ENCODE measurements around the gene ADK.

ADK gene

GRCh38 chr10:74634995-74635536 lies 484.0 kb downstream of the ADK start:
- DNase-seq = peak; percentile 11

- no peak for DNase-seq
Measured at GRCh38 chr10:74635655-74636054, 484.6 kb downstream of the ADK start.

GRCh38 chr10:74637685-74638084 lies 486.7 kb downstream of the ADK start:
- DNase-seq = no peak

GRCh38 chr10:74640134-74640921 lies 489.3 kb downstream of the ADK start:
- peak; percentile 54 for DNase-seq

- DNase-seq = no peak
Measured at GRCh38 chr10:74641659-74642058, 490.6 kb downstream of the ADK start.

- DNase-seq = no peak
Measured at GRCh38 chr10:74642901-74643595, 492.0 kb downstream of the ADK start.

- no peak for DNase-seq
Measured at GRCh38 chr10:74643596-74643975, 492.6 kb downstream of the ADK start.

- no peak for DNase-seq
Measured at GRCh38 chr10:74644738-74645137, 493.7 kb downstream of the ADK start.

- DNase-seq = peak; percentile 15
Measured at GRCh38 chr10:74645692-74646091, 494.7 kb downstream of the ADK start.

- DNase-seq = no peak
Measured at GRCh38 chr10:74650613-74651012, 499.6 kb downstream of the ADK start.

GRCh38 chr10:74651565-74651964 lies 500.5 kb downstream of the ADK start:
- DNase-seq = no peak

GRCh38 chr10:74652664-74653063 lies 501.6 kb downstream of the ADK start:
- DNase-seq = no peak

- no peak for DNase-seq
Measured at GRCh38 chr10:74658511-74658910, 507.5 kb downstream of the ADK start.

- DNase-seq = no peak
Measured at GRCh38 chr10:74662635-74663034, 511.6 kb downstream of the ADK start.

- DNase-seq = no peak
Measured at GRCh38 chr10:74669210-74669609, 518.2 kb downstream of the ADK start.

GRCh38 chr10:74671716-74672115 lies 520.7 kb downstream of the ADK start:
- no peak for DNase-seq

GRCh38 chr10:74672430-74673165 lies 521.6 kb downstream of the ADK start:
- no peak for DNase-seq

- no peak for DNase-seq
Measured at GRCh38 chr10:74674927-74675326, 523.9 kb downstream of the ADK start.

- DNase-seq = peak; percentile 10
Measured at GRCh38 chr10:74675484-74675883, 524.5 kb downstream of the ADK start.

- no peak for DNase-seq
Measured at GRCh38 chr10:74677951-74678350, 526.9 kb downstream of the ADK start.

- DNase-seq = no peak
Measured at GRCh38 chr10:74681917-74682627, 531.1 kb downstream of the ADK start.

GRCh38 chr10:74683067-74683466 lies 532.0 kb downstream of the ADK start:
- DNase-seq = no peak

All from eye (tissue), 1 donor.